ACC112 (cell line): Measurements from ENCODE around the gene DEFB131A.
"Not testable (repeated sequence)": the region's sequence is repeated elsewhere in the genome, so short reads cannot be mapped to it uniquely, and the experiment has no call there.

ENCODE experiments used
- H2AFZ ChIP-seq: fragments of 200-600 bp; sonication (generic); one replicate; pipeline ENCODE4 v1.6.0; 2017; ENCODE audit warnings: antibody characterized with exemption, low read length; ENCODE audit not compliant: unreplicated experiment
- H3K27ac ChIP-seq: fragments of 200-600 bp; sonication (generic); 2 replicates; pipeline ENCODE4 v1.5.1; 2014; ENCODE audit warnings: low read depth, mild to moderate bottlenecking, antibody characterized with exemption, low read length, moderate library complexity
- H3K27me3 ChIP-seq: fragments of 200-600 bp; sonication (generic); 2 replicates; pipeline ENCODE4 v1.6.1; 2014; ENCODE audit warnings: mild to moderate bottlenecking, antibody characterized with exemption, low read length, moderate library complexity, mixed read lengths; ENCODE audit not compliant: insufficient read depth
- H3K36me3 ChIP-seq: fragments of 200-600 bp; sonication (generic); 2 replicates; pipeline ENCODE4 v1.6.1; 2016; ENCODE audit warnings: mild to moderate bottlenecking, antibody characterized with exemption, low read length, moderate library complexity, mixed read lengths; ENCODE audit not compliant: insufficient read depth
- H3K4me1 ChIP-seq: fragments of 200-600 bp; sonication (generic); one replicate; pipeline ENCODE4 v1.6.1; 2016; ENCODE audit warnings: low read length, mixed read lengths; ENCODE audit not compliant: insufficient read depth, unreplicated experiment, control insufficient read depth
- H3K4me3 ChIP-seq: fragments of 200-600 bp; sonication (generic); 2 replicates; pipeline ENCODE4 v1.5.1; 2014; ENCODE audit warnings: mild to moderate bottlenecking, low read depth, low read length
- H3K79me2 ChIP-seq: fragments of 200-600 bp; sonication (generic); one replicate; pipeline ENCODE4 v1.6.0; 2016; ENCODE audit warnings: low read length; ENCODE audit not compliant: control insufficient read depth, unreplicated experiment, insufficient read depth

The DEFB131A gene

GRCh38 chr4:9454284-9454683, 10.1 kb downstream of the DEFB131A start:
- not testable (repeated sequence) for H3K79me2 ChIP-seq, H3K4me1 ChIP-seq, H3K27me3 ChIP-seq, H3K36me3 ChIP-seq, H2AFZ ChIP-seq, H3K27ac ChIP-seq, H3K4me3 ChIP-seq

- H3K27me3 ChIP-seq, H3K4me1 ChIP-seq, H3K4me3 ChIP-seq, H3K27ac ChIP-seq, H2AFZ ChIP-seq, H3K79me2 ChIP-seq, H3K36me3 ChIP-seq: not testable (repeated sequence)
These were observed 10.8 kb downstream of the DEFB131A start for GRCh38 chr4:9455046-9455445.

GRCh38 chr4:9479466-9479865, 35.3 kb downstream of the DEFB131A start:
- not testable (repeated sequence) for H3K27ac ChIP-seq, H3K4me1 ChIP-seq, H3K36me3 ChIP-seq, H3K79me2 ChIP-seq, H2AFZ ChIP-seq, H3K27me3 ChIP-seq, H3K4me3 ChIP-seq

GRCh38 chr4:9480066-9480465, 35.9 kb downstream of the DEFB131A start:
- H3K4me1 ChIP-seq, H3K36me3 ChIP-seq, H3K27me3 ChIP-seq, H2AFZ ChIP-seq, H3K27ac ChIP-seq, H3K4me3 ChIP-seq, H3K79me2 ChIP-seq: not testable (repeated sequence)

- not testable (repeated sequence) for H2AFZ ChIP-seq, H3K4me3 ChIP-seq, H3K4me1 ChIP-seq, H3K27ac ChIP-seq, H3K36me3 ChIP-seq, H3K27me3 ChIP-seq, H3K79me2 ChIP-seq
These were observed 38.7 kb downstream of the DEFB131A start for GRCh38 chr4:9482871-9483270.

DNA sequence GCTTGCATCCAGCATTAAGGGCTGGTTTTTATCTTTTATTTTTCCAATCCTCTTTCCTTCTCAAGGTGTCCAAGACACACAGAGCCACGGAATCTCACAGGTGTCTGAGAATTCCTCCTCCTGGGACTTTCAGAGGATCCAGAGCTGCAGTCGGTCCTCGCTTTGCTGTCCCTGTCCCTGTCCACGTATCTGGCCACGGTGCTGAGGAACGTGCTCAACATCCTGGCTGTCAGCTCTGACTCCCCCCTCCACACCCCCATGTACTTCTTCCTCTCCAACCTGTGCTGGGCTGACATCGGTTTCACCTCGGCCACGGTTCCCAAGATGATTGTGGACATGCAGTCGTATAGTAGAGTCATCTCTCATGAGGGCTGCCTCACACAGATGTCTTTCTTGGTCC, 39.5 kb downstream of the DEFB131A start:
- H3K36me3 ChIP-seq, H3K4me3 ChIP-seq, H3K27me3 ChIP-seq, H2AFZ ChIP-seq, H3K79me2 ChIP-seq, H3K27ac ChIP-seq, H3K4me1 ChIP-seq: not testable (repeated sequence)

DNA sequence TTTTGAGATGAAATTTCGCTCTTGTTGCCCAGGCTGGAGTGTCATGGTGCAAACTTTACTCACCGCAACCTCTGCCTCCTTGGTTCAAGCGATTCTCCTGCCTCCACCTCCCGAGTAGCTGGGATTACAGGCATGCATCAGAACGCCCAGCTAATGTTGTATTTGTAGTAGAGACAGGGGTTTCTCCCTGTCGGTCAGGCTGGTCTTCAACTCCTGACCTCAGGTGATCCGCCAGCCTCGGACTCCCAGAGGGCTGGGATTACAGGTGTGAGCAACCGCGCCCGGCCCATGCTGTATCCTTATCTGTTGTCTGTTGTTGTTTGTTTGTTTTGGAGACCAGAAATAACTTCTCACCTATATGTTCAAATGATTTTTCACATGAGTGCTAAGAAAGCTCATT, 42.7 kb downstream of the DEFB131A start:
- H3K4me3 ChIP-seq, H3K79me2 ChIP-seq, H3K4me1 ChIP-seq, H3K27ac ChIP-seq, H3K27me3 ChIP-seq, H2AFZ ChIP-seq, H3K36me3 ChIP-seq: not testable (repeated sequence)

DNA sequence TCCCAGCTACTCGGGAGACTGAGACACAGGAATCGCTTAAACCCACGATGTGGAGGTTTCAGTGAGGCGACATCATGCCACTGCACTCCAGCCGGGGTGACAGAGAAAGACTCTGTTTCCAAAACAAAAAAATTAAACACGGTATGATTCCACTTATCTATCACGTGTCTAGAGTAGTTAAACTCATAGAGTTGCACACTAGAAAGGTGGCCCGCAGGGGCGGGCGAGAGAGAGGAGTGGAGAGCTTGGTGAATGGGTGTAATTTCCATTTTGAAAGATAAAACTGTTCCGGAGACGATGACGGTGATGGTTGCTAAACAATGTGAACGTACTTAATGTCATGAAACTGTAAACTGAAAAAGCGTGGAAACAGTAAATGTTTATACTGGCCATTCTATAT, 44.6 kb downstream of the DEFB131A start:
- not testable (repeated sequence) for H3K4me3 ChIP-seq, H3K36me3 ChIP-seq, H3K27me3 ChIP-seq, H3K4me1 ChIP-seq, H3K27ac ChIP-seq, H2AFZ ChIP-seq, H3K79me2 ChIP-seq

DNA sequence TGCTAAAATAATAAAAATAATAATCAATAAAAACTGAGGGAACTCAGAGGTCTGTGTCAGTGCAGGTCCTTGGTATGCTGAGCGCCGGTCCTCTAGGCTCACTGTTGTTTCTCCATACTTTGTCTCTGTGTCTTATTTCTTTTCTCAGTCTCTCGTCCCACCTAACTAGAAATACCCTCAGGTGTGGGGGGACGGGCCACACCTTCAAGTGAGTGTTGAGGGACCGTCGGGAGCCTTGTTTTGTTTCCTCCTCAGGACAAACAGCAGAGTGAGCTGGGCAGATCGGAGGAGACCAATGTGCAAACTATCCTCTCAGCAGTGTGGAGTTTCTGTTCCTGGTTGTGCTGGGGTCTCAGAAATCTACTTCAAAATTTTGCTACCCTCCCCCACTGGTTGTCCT, 46.3 kb downstream of the DEFB131A start:
- not testable (repeated sequence) for H3K27me3 ChIP-seq, H2AFZ ChIP-seq, H3K79me2 ChIP-seq, H3K36me3 ChIP-seq, H3K27ac ChIP-seq, H3K4me1 ChIP-seq, H3K4me3 ChIP-seq

- not testable (repeated sequence) for H2AFZ ChIP-seq, H3K79me2 ChIP-seq, H3K4me3 ChIP-seq, H3K27ac ChIP-seq, H3K27me3 ChIP-seq, H3K36me3 ChIP-seq, H3K4me1 ChIP-seq
These were observed 46.8 kb downstream of the DEFB131A start for GRCh38 chr4:9490986-9491385.

- H3K4me3 ChIP-seq, H3K27me3 ChIP-seq, H3K4me1 ChIP-seq, H3K36me3 ChIP-seq, H3K79me2 ChIP-seq, H2AFZ ChIP-seq, H3K27ac ChIP-seq: not testable (repeated sequence)
These were observed 49.4 kb downstream of the DEFB131A start for GRCh38 chr4:9493589-9493988.
